A549 (cell line): ENCODE measurements around the gene IP6K3. TPM values are rescaled to one million over a fixed set of nuclear protein-coding genes. Genes with fewer than 3 reads are reported as not detected.

Experiments
- ATAC-seq, 2 experiments: fragments of 200-7000 bp in 1 of 2; fragments of >200 bp in 1 of 2; cut with Nextera tagmentation in 1 of 2; cut with Tn5 transposase in 1 of 2; 3 replicates each; pipeline versions ENCODE4 v1.8.0 to v1.9.1; 2018 to 2020; ENCODE audit warnings: mild to moderate bottlenecking in 1 of 2, moderate library complexity in 1 of 2
- CTCF ChIA-PET: fragments of 300-600 bp; sonication (Branson Sonifier 250); formaldehyde crosslinking; extraction: SDS; loops from one replicate; lab custom pipeline; 2021; ENCODE audit warnings: antibody characterized with exemption, inconsistent platforms; lab: Yijun Ruan, JAX
- POLR2A ChIA-PET: fragments of 350-600 bp; formaldehyde crosslinking; extraction: SDS; loops from one replicate; lab custom pipeline; 2021; ENCODE audit warnings: antibody characterized with exemption, inconsistent platforms; lab: Yijun Ruan, JAX
- DNase-seq, 2 experiments: peaks; one replicate each; pipeline versions ENCODE4 v3.0.0 to v3.0.0-alpha.2; 2011 to 2016; ENCODE audit warnings: low read depth in 1 of 2, low spot score in 1 of 2
- FAIRE-seq: peaks from 2 replicates; lab custom pipeline; 2011; peaks lifted over from hg19 to GRCh38; lab: Jason Lieb, UNC
- H3K27ac ChIP-seq, 2 experiments: fragments of >200 bp; sonication (Bioruptor Twin); formaldehyde crosslinking; 3 replicates each; pipeline ENCODE4 v1.5.1; 2016 to 2017
- H3K4me1 ChIP-seq: fragments of >200 bp; sonication (Bioruptor Twin); formaldehyde crosslinking; 3 replicates; pipeline ENCODE4 v1.6.1; 2016
- H3K4me2 ChIP-seq: fragments of >200 bp; sonication (Bioruptor Twin); formaldehyde crosslinking; 3 replicates; pipeline ENCODE4 v1.6.1; 2016
- H3K4me3 ChIP-seq: fragments of >200 bp; sonication (Bioruptor Twin); formaldehyde crosslinking; 3 replicates; pipeline ENCODE4 v1.5.1; 2016
- H3K9me3 ChIP-seq: fragments of >200 bp; sonication (Bioruptor Twin); formaldehyde crosslinking; 3 replicates; pipeline ENCODE4 v1.6.1; 2016
- CBX2 ChIP-seq: fragments of 200-600 bp; sonication (generic); IDR thresholded peaks from 2 replicates; pipeline ENCODE4 v1.6.1; 2016; ENCODE audit warnings: low read depth, mild to moderate bottlenecking, borderline replicate concordance
- CHD2 ChIP-seq: fragments of 150-350 bp; IDR thresholded peaks from 2 replicates; pipeline ENCODE4 v1.6.1; 2014; ENCODE audit warnings: low read length; ENCODE audit not compliant: partially characterized antibody
- EP300 ChIP-seq, 2 experiments: fragments of >200 bp; sonication (Bioruptor Twin); formaldehyde crosslinking; IDR thresholded peaks; 2 replicates in 1 of 2; 3 replicates in 1 of 2; pipeline ENCODE4 v1.6.1; 2016 to 2017
- ESRRA ChIP-seq: fragments of 150-350 bp; IDR thresholded peaks from 2 replicates; pipeline ENCODE4 v1.6.1; 2014; ENCODE audit warnings: mild to moderate bottlenecking, low read length, borderline replicate concordance
- FOSL2 ChIP-seq, 2 experiments: fragments of 450-650 bp in 1 of 2; fragments of >200 bp in 1 of 2; sonication (Bioruptor Twin) in 1 of 2; formaldehyde crosslinking; IDR thresholded peaks; 2 replicates each; pipeline versions ENCODE4 v1.5.0 to v1.6.1; 2016 to 2020; ENCODE audit warnings: mild to moderate bottlenecking in 1 of 2, moderate library complexity in 1 of 2
- GATA3 ChIP-seq: IDR thresholded peaks from 2 replicates; pipeline ENCODE4 v1.6.1; 2012; ENCODE audit warnings: borderline replicate concordance
- HDAC2 ChIP-seq: fragments of 200-600 bp; sonication (generic); IDR thresholded peaks from 2 replicates; pipeline ENCODE4 v1.6.1; 2016
- JUN ChIP-seq, 2 experiments: fragments of >200 bp; sonication (Bioruptor Twin); formaldehyde crosslinking; IDR thresholded peaks; 2 replicates in 1 of 2; 3 replicates in 1 of 2; pipeline ENCODE4 v1.6.1; 2016 to 2017
- MAFK ChIP-seq: fragments of 450-650 bp; IDR thresholded peaks from 2 replicates; pipeline ENCODE4 v1.6.1; 2014; ENCODE audit not compliant: partially characterized antibody
- MAZ ChIP-seq: fragments of 150-350 bp; IDR thresholded peaks from 2 replicates; pipeline ENCODE4 v1.6.1; 2014; ENCODE audit warnings: antibody characterized with exemption, low read depth, low read length, borderline replicate concordance
- NFE2L2 ChIP-seq: fragments of 150-350 bp; conservative IDR thresholded peaks from 2 replicates; pipeline ENCODE4 v1.6.1; 2014; ENCODE audit warnings: low read length
- NPAS2 ChIP-seq: fragments of 250-450 bp; sonication (Bioruptor Pico); IDR thresholded peaks from 2 replicates; pipeline ENCODE4 v1.8.0; 2022; ENCODE audit warnings: mild to moderate bottlenecking, moderate library complexity, borderline replicate concordance
- NR3C1 ChIP-seq: fragments of >200 bp; sonication (Bioruptor Twin); formaldehyde crosslinking; IDR thresholded peaks from 3 replicates; pipeline ENCODE4 v1.6.1; 2017
- PHF8 ChIP-seq: fragments of 200-600 bp; sonication (generic); IDR thresholded peaks from 2 replicates; pipeline ENCODE4 v1.6.1; 2016; ENCODE audit warnings: low read depth, mild to moderate bottlenecking, antibody characterized with exemption, moderate library complexity, borderline replicate concordance
- POLR2A ChIP-seq: IDR thresholded peaks from 2 replicates; pipeline ENCODE4 v1.6.1; 2012; ENCODE audit warnings: mild to moderate bottlenecking, low read length
- POLR2AphosphoS2 ChIP-seq: conservative IDR thresholded peaks from 2 replicates; pipeline ENCODE4 v1.6.1; 2012; ENCODE audit warnings: low read length, improper control_type of control experiment, inconsistent platforms
- RAD21 ChIP-seq, 2 experiments: fragments of >200 bp in 1 of 2; sonication (Bioruptor Twin) in 1 of 2; formaldehyde crosslinking in 1 of 2; IDR thresholded peaks in 1 of 2; conservative IDR thresholded peaks in 1 of 2; 2 replicates in 1 of 2; 3 replicates in 1 of 2; pipeline ENCODE4 v1.6.1; 2012 to 2018; ENCODE audit warnings: inconsistent platforms in 1 of 2
- RCOR1 ChIP-seq: fragments of 150-350 bp; IDR thresholded peaks from 2 replicates; pipeline ENCODE4 v1.6.1; 2014; ENCODE audit warnings: antibody characterized with exemption, low read length, low read depth
- SMC3 ChIP-seq: fragments of >200 bp; sonication (Bioruptor Twin); formaldehyde crosslinking; IDR thresholded peaks from 3 replicates; pipeline ENCODE4 v1.6.1; 2018; ENCODE audit warnings: inconsistent platforms
- TP53 ChIP-seq: fragments of 250-450 bp; sonication (Bioruptor Pico); IDR thresholded peaks from 2 replicates; pipeline ENCODE4 v1.5.0; 2021; ENCODE audit warnings: mild to moderate bottlenecking, moderate library complexity
- WGBS: methylation state at CpG from one replicate; pipeline ENCODE4 v1.1.6; 2017; ENCODE audit errors: missing lambda C conversion rate; 5-methylcytosine and 5-hydroxymethylcytosine counted together
- polyA plus RNA-seq, 4 experiments: library from polyadenylated mRNA; depleted of rRNA in 3 of 4; stranded (reverse); fragments of >200 nt; fragmentation: RNase III in 1 of 4; extraction: RNeasy Plus Mini Kit Qiagen cat#74134 plus additional on column Dnase treatment in 1 of 4; gene quantifications; 2 replicates in 3 of 4; 3 replicates in 1 of 4; pipeline ENCODE4 v1.2.3, GENCODE V29; 2011 to 2017
- TF ChIP-seq, protein P1 (sequence below): fragments of >200 bp; sonication (Bioruptor Twin); formaldehyde crosslinking; IDR thresholded peaks from 2 replicates; pipeline ENCODE4 v1.6.1; 2016
- TF ChIP-seq, protein P2 (sequence below): fragments of >200 bp; sonication (Bioruptor Twin); formaldehyde crosslinking; IDR thresholded peaks from 3 replicates; pipeline ENCODE4 v1.5.1; 2016
- TF ChIP-seq, protein P3 (sequence below): fragments of 150-350 bp; IDR thresholded peaks from 2 replicates; pipeline ENCODE4 v1.6.1; 2014; ENCODE audit warnings: low read depth, mild to moderate bottlenecking, low read length
- TF ChIP-seq, protein P4 (sequence below): fragments of 450-650 bp; IDR thresholded peaks from 2 replicates; pipeline ENCODE4 v1.6.1; 2014; ENCODE audit warnings: antibody characterized with exemption

The IP6K3 gene
- polyA plus RNA-seq, 2 of the 4 experiments (the other 2 are of a cell fraction): 0.03 to 0.12 TPM

DNA sequence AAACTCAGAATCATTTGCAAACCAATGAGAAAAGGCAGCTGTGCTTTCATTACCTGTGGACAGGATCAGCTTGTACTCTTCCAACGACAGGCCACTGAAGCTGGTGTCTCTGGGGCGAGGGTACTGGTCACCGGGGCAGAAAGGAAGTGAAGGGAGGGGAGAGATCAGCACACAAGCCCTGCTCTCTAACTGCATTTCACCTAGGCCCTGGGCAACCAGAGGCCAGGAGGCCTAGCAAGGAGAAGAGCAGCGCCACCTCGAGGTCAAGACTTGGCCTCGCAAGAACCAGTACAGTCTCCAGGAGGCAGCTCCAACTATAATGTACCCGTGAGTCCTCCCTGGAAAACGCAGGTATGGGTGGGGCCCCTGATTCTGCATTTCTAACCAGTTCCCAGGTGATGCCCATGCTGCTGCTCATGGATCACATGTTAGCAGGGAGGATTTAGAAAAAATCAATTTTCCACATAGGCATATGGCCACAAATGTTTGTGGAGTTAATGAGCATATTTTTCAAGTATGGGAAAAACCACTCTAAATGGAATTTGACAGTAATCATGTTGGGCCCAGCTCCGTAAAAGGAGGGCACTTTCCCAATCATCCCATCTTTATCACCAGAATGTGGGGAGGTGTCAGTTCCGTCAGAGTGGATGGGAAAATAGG is 46.2 kb downstream of the IP6K3 start:
- Histone ChIP-seq H3K4me2 (no peak overlapping the region), H3K4me3 (no peak overlapping the region), H3K4me1 (peaks cover 15% of the 10 kb centered on the region), H3K9me3 (no peaks in the 10 kb centered on the region), H3K27ac (peak overlapping the region in 1 of 2 experiments; percentile 46; a peak in 1 of 6 replicates)
- DNase-seq: peak; percentile 57 to 77
- ChIA-PET POLR2A (no interaction called here), CTCF (interaction anchor here (0.6 to 12.6 kb wide), 37 partner anchors 9 to 261 kb away, joined by 3 to 177 read pairs (median 6); partner anchors contain the start of genes BAK1 and UQCC2)
- 40% methylated on average over 10 of the region's 10 CpGs for WGBS
- no peak for FAIRE-seq
- ATAC-seq: peak; percentile 82 to 90
- TF ChIP-seq, protein P1, sequence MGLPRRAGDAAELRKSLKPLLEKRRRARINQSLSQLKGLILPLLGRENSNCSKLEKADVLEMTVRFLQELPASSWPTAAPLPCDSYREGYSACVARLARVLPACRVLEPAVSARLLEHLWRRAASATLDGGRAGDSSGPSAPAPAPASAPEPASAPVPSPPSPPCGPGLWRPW: no peak
- TF ChIP-seq POLR2AphosphoS2 (no peak), RAD21 (conservative IDR thresholded peaks at IDR 0.05 in 1 of 2, IDR thresholded peaks at IDR 0.05 in 1 of 2) (peak; percentile 62 to 65), SMC3 (peak; percentile 66)
- TF ChIP-seq, protein P2, sequence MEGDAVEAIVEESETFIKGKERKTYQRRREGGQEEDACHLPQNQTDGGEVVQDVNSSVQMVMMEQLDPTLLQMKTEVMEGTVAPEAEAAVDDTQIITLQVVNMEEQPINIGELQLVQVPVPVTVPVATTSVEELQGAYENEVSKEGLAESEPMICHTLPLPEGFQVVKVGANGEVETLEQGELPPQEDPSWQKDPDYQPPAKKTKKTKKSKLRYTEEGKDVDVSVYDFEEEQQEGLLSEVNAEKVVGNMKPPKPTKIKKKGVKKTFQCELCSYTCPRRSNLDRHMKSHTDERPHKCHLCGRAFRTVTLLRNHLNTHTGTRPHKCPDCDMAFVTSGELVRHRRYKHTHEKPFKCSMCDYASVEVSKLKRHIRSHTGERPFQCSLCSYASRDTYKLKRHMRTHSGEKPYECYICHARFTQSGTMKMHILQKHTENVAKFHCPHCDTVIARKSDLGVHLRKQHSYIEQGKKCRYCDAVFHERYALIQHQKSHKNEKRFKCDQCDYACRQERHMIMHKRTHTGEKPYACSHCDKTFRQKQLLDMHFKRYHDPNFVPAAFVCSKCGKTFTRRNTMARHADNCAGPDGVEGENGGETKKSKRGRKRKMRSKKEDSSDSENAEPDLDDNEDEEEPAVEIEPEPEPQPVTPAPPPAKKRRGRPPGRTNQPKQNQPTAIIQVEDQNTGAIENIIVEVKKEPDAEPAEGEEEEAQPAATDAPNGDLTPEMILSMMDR: peak; percentile 67

DNA sequence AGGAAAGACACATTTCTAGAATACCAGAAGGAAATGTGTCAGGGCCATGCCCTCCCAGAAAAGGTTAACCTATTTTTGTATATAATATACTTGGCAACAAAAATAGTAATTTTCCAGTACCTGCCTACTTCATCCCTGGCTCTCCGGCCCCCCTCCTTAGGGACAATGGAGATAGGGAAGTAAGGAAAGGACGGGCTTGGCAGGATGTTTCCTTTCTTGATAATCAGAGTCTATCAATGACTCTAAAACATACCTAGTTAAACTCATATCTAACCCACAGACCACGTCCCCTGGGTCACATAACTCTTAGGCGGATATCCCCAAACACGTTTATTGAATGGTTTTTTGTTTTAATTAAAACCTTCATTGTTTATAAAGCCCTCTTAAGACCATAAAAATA is 47.0 kb downstream of the IP6K3 start:
- 93% methylated on average over 5 of the region's 5 CpGs for WGBS
- DNase-seq (no peak), ATAC-seq (no peak), FAIRE-seq (no peak)
- POLR2A ChIA-PET: no interaction called here
- CTCF ChIA-PET: interaction anchor here (0.8 to 12.6 kb wide), 23 partner anchors 9 to 260 kb away, joined by 3 to 177 read pairs (median 9); partner anchors contain the start of genes BAK1 and UQCC2
- H3K4me3 ChIP-seq: no peak overlapping the region
- H3K27ac ChIP-seq: no peak overlapping the region
- TF ChIP-seq, protein P3, sequence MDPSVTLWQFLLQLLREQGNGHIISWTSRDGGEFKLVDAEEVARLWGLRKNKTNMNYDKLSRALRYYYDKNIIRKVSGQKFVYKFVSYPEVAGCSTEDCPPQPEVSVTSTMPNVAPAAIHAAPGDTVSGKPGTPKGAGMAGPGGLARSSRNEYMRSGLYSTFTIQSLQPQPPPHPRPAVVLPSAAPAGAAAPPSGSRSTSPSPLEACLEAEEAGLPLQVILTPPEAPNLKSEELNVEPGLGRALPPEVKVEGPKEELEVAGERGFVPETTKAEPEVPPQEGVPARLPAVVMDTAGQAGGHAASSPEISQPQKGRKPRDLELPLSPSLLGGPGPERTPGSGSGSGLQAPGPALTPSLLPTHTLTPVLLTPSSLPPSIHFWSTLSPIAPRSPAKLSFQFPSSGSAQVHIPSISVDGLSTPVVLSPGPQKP: no peak
- no peak for TF ChIP-seq NPAS2 (CRISPR knock-in tag)
- TF ChIP-seq MAZ: no peak
- no peak for TF ChIP-seq POLR2AphosphoS2
- TF ChIP-seq NR3C1: no peak
- no peak for TF ChIP-seq EP300 (IDR thresholded peaks at IDR 0.05)
- no peak for TF ChIP-seq FOSL2 (IDR thresholded peaks at IDR 0.05)
- no peak for TF ChIP-seq FOSL2 (CRISPR knock-in tag; IDR thresholded peaks at IDR 0.05)
- TF ChIP-seq, protein P4, sequence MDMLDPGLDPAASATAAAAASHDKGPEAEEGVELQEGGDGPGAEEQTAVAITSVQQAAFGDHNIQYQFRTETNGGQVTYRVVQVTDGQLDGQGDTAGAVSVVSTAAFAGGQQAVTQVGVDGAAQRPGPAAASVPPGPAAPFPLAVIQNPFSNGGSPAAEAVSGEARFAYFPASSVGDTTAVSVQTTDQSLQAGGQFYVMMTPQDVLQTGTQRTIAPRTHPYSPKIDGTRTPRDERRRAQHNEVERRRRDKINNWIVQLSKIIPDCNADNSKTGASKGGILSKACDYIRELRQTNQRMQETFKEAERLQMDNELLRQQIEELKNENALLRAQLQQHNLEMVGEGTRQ: no peak
- no peak for TF ChIP-seq RCOR1
- TF ChIP-seq ESRRA: no peak
- TF ChIP-seq MAFK: no peak
- no peak for TF ChIP-seq NFE2L2
- H3K9me3 ChIP-seq: no peaks in the 10 kb centered on the region
- H3K4me2 ChIP-seq: no peak overlapping the region
- peaks cover 21% of the 10 kb centered on the region for H3K4me1 ChIP-seq

DNA sequence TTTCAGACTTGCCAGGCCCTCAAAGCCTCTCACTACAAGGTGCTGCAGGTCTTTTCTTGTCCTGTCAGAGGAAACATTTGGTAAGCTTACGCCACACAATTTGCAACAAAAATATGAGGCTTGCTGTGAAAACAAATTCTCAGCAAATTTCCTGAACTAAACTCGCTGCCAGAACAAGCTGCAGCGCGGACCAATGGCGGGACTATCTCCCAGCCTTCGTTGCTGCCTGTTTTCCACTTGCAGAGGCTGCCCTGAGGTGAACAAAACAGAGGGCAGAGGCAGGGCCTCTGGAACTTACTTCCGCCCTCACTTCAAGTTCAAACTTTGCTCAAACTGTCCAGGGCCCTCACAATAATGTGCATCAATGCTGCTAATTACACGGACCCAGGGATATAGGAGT is 47.6 kb downstream of the IP6K3 start:
- no peaks in the 10 kb centered on the region for H3K9me3 ChIP-seq
- peaks cover 27% of the 10 kb centered on the region for H3K4me1 ChIP-seq
- FAIRE-seq: no peak
- no peak for TF ChIP-seq JUN (IDR thresholded peaks at IDR 0.05)
- no peak for TF ChIP-seq CBX2
- no peak for TF ChIP-seq CHD2
- no peak for TF ChIP-seq SMC3
- no peak for TF ChIP-seq TP53 (CRISPR knock-in tag)
- TF ChIP-seq NR3C1: no peak
- no peak for TF ChIP-seq NFE2L2
- TF ChIP-seq EP300 (IDR thresholded peaks at IDR 0.05): no peak
- TF ChIP-seq PHF8: no peak
- no peak for TF ChIP-seq GATA3
- TF ChIP-seq RCOR1: no peak
- no peak for TF ChIP-seq POLR2A
- no peak for TF ChIP-seq HDAC2
- TF ChIP-seq, all 56 proteins: peak for 0
- ATAC-seq (no peak), DNase-seq (no peak)
- Histone ChIP-seq H3K4me2 (no peak overlapping the region), H3K27ac (no peak overlapping the region), H3K4me3 (no peak overlapping the region)
- 88% methylated on average over 8 of the region's 8 CpGs for WGBS
- POLR2A ChIA-PET: no interaction called here
- CTCF ChIA-PET: interaction anchor here (1.0 kb wide), 1 partner anchor 115 kb away, joined by 3 read pairs; no protein-coding TSS in a partner anchor
